ENCODE results near the gene CNTN5.

- TF ChIP-seq CTCF (IDR thresholded peaks at IDR 0.05; ENCODE audit: poor library complexity), result no peak
- no peak for TF ChIP-seq EZH2 (IDR thresholded peaks at IDR 0.05; ENCODE audit: borderline replicate concordance)
- no peak for TF ChIP-seq EZH2phosphoT487 (IDR thresholded peaks at IDR 0.05; ENCODE audit: low read depth, severe bottlenecking, unreplicated experiment)
Observed at GRCh38 chr11:100302824-100303223, 1282.1 kb downstream of the CNTN5 start.

All from hepatocyte (in vitro differentiated cells).